Ureter (tissue), 1 donor: ENCODE results near the gene ACHE. TPM values are rescaled to one million over a fixed set of nuclear protein-coding genes. Genes with fewer than 3 reads are reported as not detected.
"Not testable (repeated sequence)": the region's sequence is repeated elsewhere in the genome, so short reads cannot be mapped to it uniquely, and the experiment has no call there.

Experiments
- DNase-seq: peaks from one replicate; pipeline ENCODE4 v3.0.0-alpha.2; 2020; ENCODE audit warnings: low spot score
- total RNA-seq: library from RNA; stranded (reverse); gene quantifications from one replicate; pipeline ENCODE4 v1.2.4, GENCODE V29; 2023
- donor health status: DM: yes; HTN: yes; CAD: no.

ACHE gene
- 4.0 TPM for total RNA-seq

DNA sequence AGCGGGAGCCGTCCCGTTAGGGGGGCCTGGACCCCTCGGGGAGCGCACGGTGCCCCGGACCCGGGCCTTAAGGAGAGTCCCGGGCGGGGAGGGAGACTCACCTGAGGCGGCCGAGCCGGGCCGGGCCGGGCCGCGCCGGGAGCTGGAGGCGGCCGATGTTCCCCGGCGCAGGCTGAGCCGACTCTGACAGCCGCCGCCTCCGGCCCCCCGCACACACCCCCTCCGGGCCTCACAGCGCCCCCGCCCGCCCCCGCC is at the start of gene ACHE:
ACHE (minus strand) TSS at position 188 of the 255 bp plus-strand sequence. CDS start 1,656 bp downstream, outside the sequence.
- DNase-seq, result no peak

GRCh38 chr7:100944138-100944537 is 48.5 kb upstream of the ACHE start:
- no peak for DNase-seq

DNA sequence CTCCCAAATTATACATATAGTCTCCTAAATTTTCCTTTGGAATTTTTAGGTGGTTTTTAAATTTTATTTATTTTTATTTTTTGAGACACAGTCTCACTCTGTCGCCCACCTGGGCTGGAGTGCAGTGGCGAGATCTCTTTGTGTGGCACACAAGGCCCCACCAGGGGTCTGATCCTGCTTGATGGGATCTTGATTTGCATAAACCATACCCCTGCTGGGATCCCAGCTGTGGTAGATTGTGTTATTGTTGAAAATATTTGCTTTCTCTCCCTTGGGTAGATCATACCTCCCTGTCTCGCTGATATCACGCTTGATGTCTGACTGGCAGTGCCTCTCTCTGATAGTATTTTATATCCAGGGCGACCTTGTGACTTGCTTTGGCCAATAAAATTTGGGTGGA is 48.0 kb upstream of the ACHE start:
- no peak for DNase-seq

GRCh38 chr7:100942045-100942774 is 46.5 kb upstream of the ACHE start:
- DNase-seq, result no peak

DNA sequence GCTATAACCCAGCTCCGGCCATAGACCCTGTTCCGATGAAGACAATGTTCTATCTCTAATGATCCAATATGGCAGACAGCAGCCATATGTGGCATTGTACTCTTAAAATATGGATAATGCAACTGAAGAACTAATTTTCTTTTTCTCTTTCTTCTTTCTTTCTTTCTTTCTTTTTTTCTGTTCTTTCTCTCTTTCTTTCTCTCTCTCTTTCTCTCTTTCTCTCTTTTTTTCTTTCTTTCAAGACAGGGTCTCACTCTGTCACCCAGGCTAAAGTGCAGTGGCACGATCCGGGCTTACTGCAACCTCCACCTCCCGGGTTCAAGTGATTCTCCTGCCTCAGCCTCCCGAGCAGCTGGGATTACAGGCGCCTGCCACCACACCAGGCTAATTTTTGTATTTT is 40.5 kb upstream of the ACHE start:
- not testable (repeated sequence) for DNase-seq

DNA sequence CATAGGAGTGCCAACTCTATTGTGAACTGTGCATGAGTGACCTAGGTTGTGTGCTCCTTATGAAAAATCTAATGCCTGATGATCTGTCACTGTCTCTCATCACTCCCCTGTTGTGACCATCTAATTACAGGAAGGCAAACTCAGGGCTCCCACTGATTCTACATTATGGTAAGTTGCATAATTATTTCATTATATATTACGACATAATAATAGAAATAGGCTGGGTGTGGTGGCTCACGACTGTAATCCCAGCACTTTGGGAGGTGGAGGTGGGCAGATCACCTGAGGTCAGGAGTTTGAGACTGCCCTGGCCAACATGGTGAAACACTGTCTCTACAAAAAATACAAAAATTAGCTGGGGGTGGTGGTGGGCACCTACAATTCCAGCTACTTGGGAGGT is 39.7 kb upstream of the ACHE start:
- DNase-seq, result not testable (repeated sequence)

DNA sequence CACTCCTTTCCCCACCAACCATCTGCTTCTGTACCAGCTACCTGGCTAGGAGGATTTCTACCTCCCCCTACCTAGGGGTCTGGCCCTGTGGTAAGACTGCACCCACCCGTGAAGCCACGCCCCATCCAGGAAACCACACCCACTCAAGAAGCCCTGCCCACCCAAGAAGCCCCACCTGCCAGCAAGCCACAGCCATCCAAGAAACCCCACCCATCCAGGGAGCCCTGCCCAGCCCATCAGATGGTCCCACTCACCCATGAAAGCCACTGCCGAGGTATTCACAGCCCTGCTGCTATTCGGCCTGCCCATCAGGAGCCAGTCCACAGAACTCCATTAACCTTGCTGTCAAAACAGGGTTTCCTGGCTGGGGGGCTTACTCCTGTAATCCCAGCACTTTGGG is 38.0 kb upstream of the ACHE start:
- DNase-seq, result no peak

- no peak for DNase-seq
Observed at GRCh38 chr7:100929808-100930174, 34.1 kb upstream of the ACHE start.

- not testable (repeated sequence) for DNase-seq
Observed at GRCh38 chr7:100923616-100924015, 27.9 kb upstream of the ACHE start.

- DNase-seq, result no peak
Observed at GRCh38 chr7:100921039-100921438, 25.4 kb upstream of the ACHE start.

DNA sequence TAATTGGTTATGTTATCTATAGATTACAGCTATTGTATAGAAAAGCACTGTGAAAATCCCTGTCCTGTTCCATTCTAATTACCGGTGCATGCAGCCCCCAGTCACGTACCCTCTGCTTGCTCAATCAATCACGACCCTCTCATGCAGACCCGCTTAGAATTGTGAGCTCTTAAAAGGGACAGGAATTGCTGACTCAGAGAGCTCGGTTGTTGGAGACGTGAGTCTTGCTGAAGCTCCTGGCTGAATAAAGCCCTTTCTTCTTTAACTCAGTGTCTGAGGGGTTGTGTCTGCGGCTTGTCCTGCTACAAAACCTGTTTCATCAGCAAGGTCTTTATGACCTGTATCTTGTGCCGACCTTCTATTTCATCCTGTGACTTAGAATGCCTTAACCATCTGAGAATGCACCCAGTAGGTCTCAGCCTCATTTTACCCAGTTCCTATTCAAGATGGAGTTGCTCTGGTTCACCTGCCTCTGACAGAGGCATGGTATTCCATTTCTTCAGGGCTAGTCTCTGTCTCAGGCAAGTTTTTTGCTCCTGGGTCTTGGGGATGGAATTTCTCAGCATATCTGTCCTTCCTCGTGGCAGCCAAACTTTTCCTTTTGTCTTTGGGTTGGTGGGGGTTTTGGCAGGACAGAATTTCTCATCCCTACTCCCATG is 24.2 kb upstream of the ACHE start:
- not testable (repeated sequence) for DNase-seq

DNA sequence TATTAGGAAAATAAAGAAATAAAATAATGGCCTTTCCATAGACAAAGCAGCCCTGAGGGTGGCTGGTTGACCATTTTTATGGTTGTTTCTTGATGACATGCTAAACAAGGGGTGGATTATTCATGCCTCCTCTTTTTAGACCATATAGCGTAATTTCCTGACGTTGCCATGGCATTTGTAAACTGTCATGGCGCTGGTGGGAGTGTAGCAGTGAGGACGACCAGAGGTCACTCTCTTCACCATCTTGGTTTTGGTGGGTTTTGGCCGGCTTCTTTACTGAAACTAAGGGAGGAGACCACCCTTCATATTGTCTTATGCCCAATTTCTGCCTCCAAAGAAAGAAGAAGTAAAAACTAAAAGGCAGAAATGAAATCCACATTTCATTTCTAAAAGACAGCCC is 23.6 kb upstream of the ACHE start:
- not testable (repeated sequence) for DNase-seq

DNA sequence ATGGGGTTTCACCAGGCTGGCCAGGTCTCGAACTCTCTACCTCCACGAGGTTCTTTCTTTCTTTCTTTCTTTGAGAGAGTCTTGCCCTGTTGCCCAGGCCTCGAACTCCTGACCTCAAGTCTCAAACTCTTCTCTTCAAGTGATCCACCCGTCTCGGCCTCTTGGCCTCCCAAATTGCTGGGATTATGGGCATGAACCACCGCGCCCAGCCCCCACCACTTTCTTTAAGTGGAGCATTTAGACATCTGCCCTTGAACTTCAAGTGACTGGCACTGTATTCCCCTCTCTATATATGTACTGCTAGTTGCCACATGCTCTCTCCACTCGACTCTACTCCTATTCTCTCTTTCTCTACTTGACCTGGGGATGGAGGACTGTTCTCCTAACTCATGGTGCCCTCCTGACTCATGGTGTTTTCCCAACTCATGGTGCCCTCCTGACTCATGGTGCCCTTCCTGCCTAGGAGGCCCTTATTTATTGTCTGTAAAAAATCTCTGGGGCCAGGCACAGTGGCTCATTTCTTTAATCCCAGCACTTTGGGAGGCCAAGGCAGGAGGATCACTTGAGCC is 19.3 kb upstream of the ACHE start:
- DNase-seq, result no peak

DNA sequence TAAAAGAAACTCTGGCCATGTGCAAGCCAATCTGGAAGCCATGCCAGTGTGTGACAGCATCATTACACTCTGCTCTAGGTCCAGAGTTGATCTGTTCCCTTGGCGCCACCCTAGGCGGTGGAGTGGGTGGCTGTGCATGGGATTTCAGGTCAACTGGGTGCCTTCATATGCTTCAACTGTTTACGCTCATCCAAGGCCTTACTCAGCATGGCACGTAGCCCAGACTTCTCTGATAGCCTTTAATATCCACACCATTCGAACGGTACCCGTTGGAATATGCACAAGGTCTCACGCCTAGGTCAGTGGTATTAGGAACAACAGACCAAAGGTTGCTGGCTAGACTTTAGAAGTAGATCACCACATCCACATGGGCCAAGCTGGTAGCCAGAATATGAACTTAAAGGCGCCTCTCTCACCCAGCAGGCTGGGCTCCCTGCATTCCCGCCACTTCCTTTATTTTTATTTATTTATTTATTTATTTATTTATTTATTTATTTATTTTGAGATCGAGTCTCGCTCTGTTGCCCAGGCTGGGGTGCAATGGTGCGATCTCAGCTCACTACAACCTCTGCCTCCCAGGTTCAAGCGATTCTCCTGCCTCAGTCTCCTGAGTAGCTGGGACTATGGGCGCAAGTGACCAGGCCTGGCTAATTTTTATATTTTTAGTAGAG is 18.7 kb upstream of the ACHE start:
- DNase-seq, result no peak

DNA sequence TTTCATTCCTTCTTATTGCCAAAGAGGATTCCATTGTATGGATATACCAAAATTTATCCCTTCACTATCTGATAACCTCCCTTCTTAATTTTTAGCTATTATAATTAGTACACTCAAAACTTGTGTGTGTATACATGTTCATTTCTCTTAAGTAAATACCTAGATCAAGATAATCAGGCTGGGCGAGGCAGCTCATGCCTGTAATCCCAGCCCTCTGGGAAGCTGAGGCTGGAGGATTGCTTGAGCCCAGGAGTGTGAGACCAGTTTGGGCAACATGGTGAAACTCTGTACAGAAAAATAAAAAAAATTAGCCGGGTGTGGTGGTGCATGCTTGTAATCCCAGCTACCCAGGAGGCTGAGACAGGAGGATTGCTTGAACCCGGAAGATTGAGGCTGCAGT is 15.8 kb upstream of the ACHE start:
- DNase-seq, result no peak

- DNase-seq, result not testable (repeated sequence)
Observed at GRCh38 chr7:100910443-100910842, 14.8 kb upstream of the ACHE start.

- DNase-seq, result no peak
Observed at GRCh38 chr7:100908512-100908911, 12.8 kb upstream of the ACHE start.

GRCh38 chr7:100902638-100903037 is 7.0 kb upstream of the ACHE start:
- DNase-seq, result no peak

DNA sequence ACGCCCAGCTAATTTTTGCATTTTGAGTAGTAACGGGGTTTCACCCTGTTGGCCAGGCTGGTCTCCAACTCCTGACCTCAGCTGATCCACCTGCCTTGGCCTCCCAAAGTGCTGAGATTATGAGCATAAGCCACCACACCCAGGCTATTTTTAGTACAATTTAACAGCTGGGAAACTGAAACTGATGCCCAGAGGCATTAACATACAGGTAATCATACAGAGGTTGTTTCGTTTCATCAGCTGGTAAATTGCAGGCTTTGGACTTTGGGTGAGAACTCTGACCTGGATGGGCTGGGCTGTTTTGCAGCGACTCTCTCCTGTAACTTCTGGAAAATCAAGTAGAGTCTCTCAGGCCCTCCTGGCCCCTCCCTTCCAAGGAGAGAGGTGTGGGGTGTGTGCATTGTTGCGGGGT is 6.2 kb upstream of the ACHE start:
- no peak for DNase-seq

DNA sequence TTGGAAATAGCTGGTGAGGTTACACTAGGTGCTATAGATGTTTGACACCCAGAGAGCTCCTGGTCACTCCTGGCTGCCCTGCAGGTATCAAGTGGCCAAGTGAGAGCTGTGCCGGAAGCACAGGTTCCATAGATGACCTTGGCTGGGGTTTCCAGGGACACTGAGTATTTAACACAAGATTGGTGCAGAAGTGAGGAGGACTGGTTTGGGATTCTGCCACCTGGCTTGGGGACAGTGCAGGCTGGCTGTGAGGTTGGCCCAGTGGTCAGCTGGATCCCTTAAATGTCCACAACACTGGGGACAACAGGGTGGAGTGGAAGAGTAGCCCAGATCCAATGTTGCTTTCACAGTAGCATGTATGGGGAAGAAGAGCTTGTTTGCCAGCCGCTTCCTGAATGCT is 5.3 kb upstream of the ACHE start:
- DNase-seq, result no peak

- DNase-seq, result no peak
Observed at GRCh38 chr7:100899432-100899831, 3.7 kb upstream of the ACHE start.

DNA sequence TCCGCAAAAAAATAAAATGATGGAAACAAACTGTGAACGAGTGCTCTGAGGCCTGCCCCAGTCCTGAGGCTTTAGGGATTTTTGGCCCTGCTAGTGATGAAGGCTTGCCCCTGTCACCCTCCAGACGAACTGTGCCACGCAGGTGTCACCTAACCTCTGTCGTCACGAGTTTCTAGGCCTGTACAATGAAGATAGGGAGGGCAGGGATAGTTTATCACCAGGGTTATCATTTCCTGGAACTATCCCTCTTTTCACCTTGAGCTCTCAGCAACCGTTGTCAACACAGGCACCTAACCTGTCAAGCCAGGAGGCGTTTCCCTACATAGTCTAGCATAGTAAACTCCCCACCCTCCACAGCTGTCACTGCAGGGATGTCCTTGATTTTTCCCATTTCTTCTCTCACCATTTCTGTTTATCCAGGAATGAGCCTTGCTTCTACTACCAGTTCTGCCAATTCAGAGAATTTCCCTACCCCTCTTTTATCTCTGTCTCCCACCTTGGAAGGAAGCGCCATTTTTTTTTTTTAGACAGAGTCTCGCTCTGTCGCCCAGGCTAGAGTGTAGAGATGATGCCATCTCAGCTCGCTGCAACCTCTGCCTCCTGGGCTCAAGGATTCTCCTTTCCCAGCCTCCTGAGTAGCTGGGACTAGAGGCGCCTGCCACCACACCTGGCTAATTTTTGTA is 2.2 kb upstream of the ACHE start:
- DNase-seq, result no peak
